HCT116 (cell line): Measurements from ENCODE around the gene TMEM202. TPM values are rescaled to one million over a fixed set of nuclear protein-coding genes. Genes with fewer than 3 reads are reported as not detected.

Experiments
- ATAC-seq: fragments of 200-7000 bp; cut with Tn5 transposase; 2 replicates; pipeline ENCODE4 v1.9.1; 2020; ENCODE audit warnings: mild to moderate bottlenecking, moderate library complexity
- BruUV-seq: library from RNA; stranded (reverse); fragments of 400-500 nt; replicated peaks from 2 replicates; lab custom pipeline; 2021; lab: Mats Ljungman, UMichigan
- CTCF ChIA-PET: fragments of 300-600 bp; sonication (Branson Sonifier 250); formaldehyde crosslinking; loops from one replicate; lab custom pipeline; 2021; ENCODE audit warnings: antibody characterized with exemption; lab: Charles Lee
- POLR2A ChIA-PET: fragments of 300-600, 350-600 bp; sonication (Branson Sonifier 250); formaldehyde crosslinking; loops from one replicate; lab custom pipeline; 2021; ENCODE audit warnings: antibody characterized with exemption; lab: Charles Lee
- RAD21 ChIA-PET, 2 experiments: fragments of 300-600 bp; sonication (Branson Sonifier 250); formaldehyde crosslinking; loops; one replicate each; lab custom pipeline; 2023; ENCODE audit warnings: low total read pairs in 2 of 2; ENCODE audit not compliant: uncharacterized antibody in 2 of 2, unreplicated experiment in 2 of 2, low non-redundant PET in 1 of 2; lab: Charles Lee
- DNase-seq: peaks from one replicate; pipeline ENCODE4 v3.0.0-alpha.2; 2010; ENCODE audit warnings: low read depth, low spot score
- H2AFZ ChIP-seq: fragments of 200-600 bp; shearing (Covaris generic), sonication (generic); 2 replicates; pipeline ENCODE4 v1.6.1; 2017; ENCODE audit warnings: low read depth, mixed run types, mixed read lengths, antibody characterized with exemption, low read length; ENCODE audit not compliant: poor library complexity, severe bottlenecking
- H3K27ac ChIP-seq: 2 replicates; pipeline ENCODE4 v1.5.1; 2012; ENCODE audit warnings: low read depth, low read length
- H3K27me3 ChIP-seq: fragments of 200-600 bp; sonication (generic); 2 replicates; pipeline ENCODE4 v1.6.1; 2016; ENCODE audit warnings: mixed run types, low read length, mixed read lengths; ENCODE audit not compliant: insufficient read depth
- H3K36me3 ChIP-seq, 2 experiments: fragments of 200-500 bp in 1 of 2; fragments of 200-600 bp in 1 of 2; sonication (Bioruptor generic) in 1 of 2; sonication (generic) in 1 of 2; 2 replicates each; pipeline versions ENCODE4 v1.5.1 to v1.6.1; 2014 to 2016; ENCODE audit warnings: low read length in 2 of 2, inconsistent platforms in 1 of 2, mixed read lengths in 1 of 2, mixed run types in 1 of 2; ENCODE audit not compliant: insufficient read depth in 2 of 2, control insufficient read depth in 1 of 2
- H3K4me1 ChIP-seq, 2 experiments: fragments of 200-600 bp in 1 of 2; sonication (generic) in 1 of 2; 2 replicates each; pipeline versions ENCODE4 v1.5.1 to v1.6.1; 2012 to 2017; ENCODE audit warnings: low read length in 2 of 2, inconsistent platforms in 1 of 2, mild to moderate bottlenecking in 1 of 2, mixed read lengths in 1 of 2, mixed run types in 1 of 2, moderate library complexity in 1 of 2; ENCODE audit not compliant: insufficient read depth in 2 of 2, control insufficient read depth in 1 of 2
- H3K4me2 ChIP-seq: fragments of 200-600 bp; sonication (generic); 2 replicates; pipeline ENCODE4 v1.6.1; 2017; ENCODE audit warnings: mixed run types, low read length, mixed read lengths
- H3K4me3 ChIP-seq, 2 experiments: fragments of 200-600 bp in 1 of 2; sonication (generic) in 1 of 2; replicated peaks in 1 of 2; 2 replicates each; pipeline ENCODE4 v1.5.1; 2011 to 2016; ENCODE audit warnings: low read length in 2 of 2, control low read depth in 1 of 2, low read depth in 1 of 2, mild to moderate bottlenecking in 1 of 2, mixed read lengths in 1 of 2, mixed run types in 1 of 2
- H3K79me2 ChIP-seq: fragments of 200-600 bp; sonication (generic); 2 replicates; pipeline ENCODE4 v1.6.1; 2017; ENCODE audit warnings: mild to moderate bottlenecking, mixed run types, low read length, moderate library complexity, mixed read lengths; ENCODE audit not compliant: insufficient read depth
- H3K9ac ChIP-seq: fragments of 200-600 bp; sonication (generic); 2 replicates; pipeline ENCODE4 v1.6.1; 2016; ENCODE audit warnings: low read length, mixed read lengths
- H3K9me2 ChIP-seq: fragments of 200-600 bp; sonication (generic), shearing (Covaris generic); 2 replicates; pipeline ENCODE4 v1.6.1; 2017; ENCODE audit warnings: mixed run types, mild to moderate bottlenecking, moderate library complexity; ENCODE audit not compliant: insufficient read depth
- H3K9me3 ChIP-seq, 2 experiments: fragments of 200-500 bp in 1 of 2; fragments of 200-600 bp in 1 of 2; sonication (Bioruptor generic) in 1 of 2; sonication (generic) in 1 of 2; 2 replicates each; pipeline ENCODE4 v1.6.1; 2014 to 2017; ENCODE audit warnings: low read length in 2 of 2, mixed read lengths in 2 of 2, inconsistent platforms in 1 of 2, low read depth in 1 of 2, mild to moderate bottlenecking in 1 of 2, mixed run types in 1 of 2, moderate library complexity in 1 of 2; ENCODE audit not compliant: control insufficient read depth in 1 of 2, insufficient read depth in 1 of 2
- H4K20me1 ChIP-seq: fragments of 200-600 bp; sonication (generic), shearing (Covaris generic); 2 replicates; pipeline ENCODE4 v1.6.1; 2017; ENCODE audit warnings: mixed run types, mild to moderate bottlenecking, moderate library complexity; ENCODE audit not compliant: insufficient read depth
- CBX3 ChIP-seq: IDR thresholded peaks from 2 replicates; pipeline ENCODE4 v1.6.1; 2012; ENCODE audit warnings: low read depth
- EGR1 ChIP-seq: IDR thresholded peaks from 2 replicates; pipeline ENCODE4 v1.6.1; 2012; ENCODE audit warnings: low read depth
- ELF1 ChIP-seq: IDR thresholded peaks from 2 replicates; pipeline ENCODE4 v1.6.1; 2012; ENCODE audit warnings: low read depth, borderline replicate concordance
- JUND ChIP-seq: IDR thresholded peaks from 2 replicates; pipeline ENCODE4 v1.6.1; 2012
- POLR2A ChIP-seq: IDR thresholded peaks from 2 replicates; pipeline ENCODE4 v1.7.0; 2011; ENCODE audit warnings: borderline replicate concordance; ENCODE audit not compliant: insufficient read depth, insufficient read length; ENCODE audit errors: extremely low read depth
- POLR2AphosphoS5 ChIP-seq: IDR thresholded peaks from 2 replicates; pipeline ENCODE4 v1.6.1; 2011; ENCODE audit warnings: mild to moderate bottlenecking, low read depth, low read length, moderate library complexity
- RAD21 ChIP-seq: IDR thresholded peaks from 2 replicates; pipeline ENCODE4 v1.6.1; 2012; ENCODE audit warnings: low read depth, mild to moderate bottlenecking
- SIN3A ChIP-seq: IDR thresholded peaks from 2 replicates; pipeline ENCODE4 v1.6.1; 2012; ENCODE audit warnings: low read depth
- SP1 ChIP-seq: IDR thresholded peaks from 2 replicates; pipeline ENCODE4 v1.6.1; 2012; ENCODE audit warnings: low read depth
- ZFX ChIP-seq: fragments of 450-650 bp; IDR thresholded peaks from 2 replicates; pipeline ENCODE4 v1.6.1; 2017
- intact Hi-C: fragments of 100-400 bp; cut with micrococcal nuclease; formaldehyde crosslinking; loops from 2 replicates; pipeline ENCODE4 v1.10.0; 2022
- total RNA-seq: library from RNA; stranded (reverse); gene quantifications from one replicate; pipeline ENCODE4 v1.2.1, GENCODE V29; 2021; ENCODE audit not compliant: unreplicated experiment
- TF ChIP-seq, protein P1 (sequence below): IDR thresholded peaks from 2 replicates; pipeline ENCODE4 v1.6.1; 2012; ENCODE audit warnings: low read depth
- TF ChIP-seq, protein P2 (sequence below): IDR thresholded peaks from 2 replicates; pipeline ENCODE4 v1.6.1; 2012

The TMEM202 gene
- total RNA-seq, 1 experiment from 2014 or later = not detected

DNA sequence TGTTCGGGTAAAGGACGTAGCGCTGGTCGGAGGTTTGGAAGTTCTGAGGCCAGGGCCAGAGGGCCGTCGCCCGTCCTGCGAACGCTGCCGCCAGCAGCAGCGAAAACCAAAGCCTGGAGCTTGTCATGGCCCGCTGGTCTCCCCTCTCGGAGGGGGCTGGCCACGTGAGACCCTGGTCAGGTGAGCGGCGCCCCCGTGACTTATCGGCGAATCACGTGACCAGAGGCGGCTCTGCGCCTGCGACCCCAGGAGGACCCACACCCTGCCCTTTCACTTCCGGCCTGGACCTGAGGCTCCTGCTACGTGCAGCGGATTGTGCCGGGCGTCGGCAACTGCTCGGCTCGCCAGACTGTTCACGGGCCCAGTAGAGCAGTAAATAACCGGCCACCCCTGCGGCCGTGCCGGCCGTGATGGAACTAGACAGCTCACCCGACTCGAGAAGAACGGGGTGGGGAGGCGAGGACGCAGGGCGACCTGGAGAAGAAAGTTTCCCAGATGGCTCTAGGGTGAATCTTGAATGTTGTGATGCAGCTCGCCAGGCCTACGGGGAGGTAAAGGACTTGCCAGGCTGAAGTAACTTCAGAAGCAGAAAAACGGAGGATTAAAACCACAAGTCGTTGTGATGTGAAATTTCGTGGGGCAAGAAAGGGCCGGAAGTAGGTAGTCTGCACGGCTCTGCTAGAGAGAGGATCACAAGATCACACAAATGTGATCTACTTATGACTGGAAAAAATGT lies 22.1 kb upstream of the TMEM202 start, which contains the start of gene HEXA:
TSS of gene HEXA (minus strand) at position 169 of the 736 bp plus-strand sequence. CDS start at position 127, 42 bp downstream.
- Histone ChIP-seq H3K4me1 (peaks cover 0 to 24% of the 10 kb centered on the region in 2 experiments; a peak in 2 of 4 replicates), H2AFZ (peak within 1 kb of the TSS; percentile 76), H3K9me2 (no peaks in the 10 kb centered on the region), H4K20me1 (no peaks in the 10 kb centered on the region), H3K9ac (peak within 1 kb of the TSS; percentile 80), H3K4me3 (peak within 1 kb of the TSS; percentile 77 to 82), H3K9me3 (no peaks in the 10 kb centered on the region), H3K36me3 (no peaks in the 10 kb centered on the region), H3K79me2 (peaks cover 43% of the 10 kb centered on the region), H3K27me3 (no peaks in the 10 kb centered on the region; the same call in 1 of the 2 replicates), H3K4me2 (peak within 1 kb of the TSS; percentile 83), H3K27ac (peak within 1 kb of the TSS; percentile 53)
- ATAC-seq (peak; percentile 83), DNase-seq (peak; percentile 81)
- ChIA-PET CTCF (no interaction called here), RAD21 (no interaction called here), POLR2A (interaction anchor here (1.4 kb wide), 1 partner anchor 13 kb away, joined by 3 read pairs; no protein-coding TSS in a partner anchor)
- TSS peak; percentile 94 for BruUV-seq
- TF ChIP-seq ZFX (peak; percentile 86), ELF1 (peak; percentile 62), JUND (peak; percentile 75), SP1 (peak; percentile 70), CBX3 (peak; percentile 96), POLR2AphosphoS5 (peak; percentile 79), SIN3A (peak; percentile 98), RAD21 (0 out of 2 replicates have a peak, but pooled peaks have one; percentile 15), EGR1 (no peak), POLR2A (no peak)
- TF ChIP-seq, protein P1, sequence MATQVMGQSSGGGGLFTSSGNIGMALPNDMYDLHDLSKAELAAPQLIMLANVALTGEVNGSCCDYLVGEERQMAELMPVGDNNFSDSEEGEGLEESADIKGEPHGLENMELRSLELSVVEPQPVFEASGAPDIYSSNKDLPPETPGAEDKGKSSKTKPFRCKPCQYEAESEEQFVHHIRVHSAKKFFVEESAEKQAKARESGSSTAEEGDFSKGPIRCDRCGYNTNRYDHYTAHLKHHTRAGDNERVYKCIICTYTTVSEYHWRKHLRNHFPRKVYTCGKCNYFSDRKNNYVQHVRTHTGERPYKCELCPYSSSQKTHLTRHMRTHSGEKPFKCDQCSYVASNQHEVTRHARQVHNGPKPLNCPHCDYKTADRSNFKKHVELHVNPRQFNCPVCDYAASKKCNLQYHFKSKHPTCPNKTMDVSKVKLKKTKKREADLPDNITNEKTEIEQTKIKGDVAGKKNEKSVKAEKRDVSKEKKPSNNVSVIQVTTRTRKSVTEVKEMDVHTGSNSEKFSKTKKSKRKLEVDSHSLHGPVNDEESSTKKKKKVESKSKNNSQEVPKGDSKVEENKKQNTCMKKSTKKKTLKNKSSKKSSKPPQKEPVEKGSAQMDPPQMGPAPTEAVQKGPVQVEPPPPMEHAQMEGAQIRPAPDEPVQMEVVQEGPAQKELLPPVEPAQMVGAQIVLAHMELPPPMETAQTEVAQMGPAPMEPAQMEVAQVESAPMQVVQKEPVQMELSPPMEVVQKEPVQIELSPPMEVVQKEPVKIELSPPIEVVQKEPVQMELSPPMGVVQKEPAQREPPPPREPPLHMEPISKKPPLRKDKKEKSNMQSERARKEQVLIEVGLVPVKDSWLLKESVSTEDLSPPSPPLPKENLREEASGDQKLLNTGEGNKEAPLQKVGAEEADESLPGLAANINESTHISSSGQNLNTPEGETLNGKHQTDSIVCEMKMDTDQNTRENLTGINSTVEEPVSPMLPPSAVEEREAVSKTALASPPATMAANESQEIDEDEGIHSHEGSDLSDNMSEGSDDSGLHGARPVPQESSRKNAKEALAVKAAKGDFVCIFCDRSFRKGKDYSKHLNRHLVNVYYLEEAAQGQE = no peak
- TF ChIP-seq, protein P2, sequence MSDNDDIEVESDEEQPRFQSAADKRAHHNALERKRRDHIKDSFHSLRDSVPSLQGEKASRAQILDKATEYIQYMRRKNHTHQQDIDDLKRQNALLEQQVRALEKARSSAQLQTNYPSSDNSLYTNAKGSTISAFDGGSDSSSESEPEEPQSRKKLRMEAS = peak; percentile 92
- intact Hi-C loops = no loop called here
